Progenitor cell of endocrine pancreas (in vitro differentiated cells): ENCODE measurements around the gene AQP4. TPM values are rescaled to one million over a fixed set of nuclear protein-coding genes. Genes with fewer than 3 reads are reported as not detected.

Experiments
- DNase-seq: peaks from one replicate; pipeline ENCODE4 v3.0.0; 2021; ENCODE audit warnings: low spot score; ENCODE audit not compliant: unreplicated experiment
- H3K27ac Mint-ChIP-seq: 2 replicates; pipeline ENCODE4 v1.8.0; 2021; ENCODE audit warnings: mild to moderate bottlenecking, moderate library complexity, mixed read lengths
- H3K27me3 Mint-ChIP-seq: 2 replicates; pipeline ENCODE4 v1.8.0; 2021; ENCODE audit warnings: mixed read lengths
- H3K36me3 Mint-ChIP-seq: 2 replicates; pipeline ENCODE4 v1.8.0; 2022; ENCODE audit warnings: mixed read lengths; ENCODE audit not compliant: insufficient read depth
- H3K4me1 Mint-ChIP-seq: 2 replicates; pipeline ENCODE4 v1.8.0; 2021; ENCODE audit warnings: low read depth, mixed read lengths
- H3K4me3 Mint-ChIP-seq: 2 replicates; pipeline ENCODE4 v1.8.0; 2021; ENCODE audit warnings: low read depth, mild to moderate bottlenecking, moderate library complexity, mixed read lengths
- H3K9me3 Mint-ChIP-seq: 2 replicates; pipeline ENCODE4 v1.8.0; 2021; ENCODE audit warnings: low read depth, mixed read lengths
- CTCF ChIP-seq: fragments of 200-600 bp; sonication (generic); IDR thresholded peaks from one replicate; pipeline ENCODE4 v1.5.0; 2021; ENCODE audit warnings: antibody characterized with exemption, mild to moderate bottlenecking; ENCODE audit not compliant: unreplicated experiment
- total RNA-seq: library from RNA; stranded (reverse); gene quantifications from 2 replicates; pipeline ENCODE4 v1.2.1, GENCODE V29; 2021

The AQP4 gene
- total RNA-seq, 1 donor from 2014 or later, result 1.7 TPM

DNA sequence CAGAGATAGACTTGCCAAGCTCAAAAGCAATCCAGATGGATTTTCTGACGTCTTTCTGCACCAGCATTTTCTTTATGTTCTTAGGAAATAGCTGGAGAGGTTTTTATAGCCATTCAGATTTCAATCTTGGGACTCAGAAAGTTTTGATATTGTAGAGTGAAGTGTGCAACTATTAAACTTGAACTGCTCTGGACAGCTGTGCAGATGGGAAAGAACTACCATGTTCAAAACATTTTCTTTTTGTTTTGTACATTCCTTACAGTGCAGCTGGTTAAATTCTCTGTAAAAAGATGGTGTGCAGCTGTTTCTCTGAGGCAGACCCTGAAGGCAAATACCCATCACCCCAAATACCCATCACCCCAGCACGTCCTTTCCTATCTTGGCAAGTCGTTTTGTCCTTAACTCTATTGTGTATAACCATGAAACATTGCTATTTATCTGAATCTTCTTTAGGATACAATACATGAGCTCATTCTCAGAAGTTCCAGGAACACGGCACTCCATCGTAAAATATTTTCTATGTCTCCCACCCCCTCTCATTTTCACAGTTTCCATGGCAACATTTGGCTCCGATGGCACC lies 38.8 kb downstream of the AQP4 start:
- Mint-ChIP-seq H3K36me3 (no peaks in the 10 kb centered on the region), H3K4me3 (no peak overlapping the region), H3K27me3 (peaks cover 43% of the 10 kb centered on the region), H3K9me3 (no peaks in the 10 kb centered on the region), H3K27ac (no peak overlapping the region), H3K4me1 (peaks cover 4% of the 10 kb centered on the region)
- no peak for TF ChIP-seq CTCF
- no peak for DNase-seq

GRCh38 chr18:26821181-26821580 lies 44.3 kb downstream of the AQP4 start:
- Mint-ChIP-seq H3K4me3 (no peak overlapping the region), H3K27me3 (peaks cover 12% of the 10 kb centered on the region), H3K27ac (no peak overlapping the region), H3K9me3 (peaks cover 13% of the 10 kb centered on the region), H3K4me1 (no peaks in the 10 kb centered on the region), H3K36me3 (no peaks in the 10 kb centered on the region)
- no peak for TF ChIP-seq CTCF
- no peak for DNase-seq

DNA sequence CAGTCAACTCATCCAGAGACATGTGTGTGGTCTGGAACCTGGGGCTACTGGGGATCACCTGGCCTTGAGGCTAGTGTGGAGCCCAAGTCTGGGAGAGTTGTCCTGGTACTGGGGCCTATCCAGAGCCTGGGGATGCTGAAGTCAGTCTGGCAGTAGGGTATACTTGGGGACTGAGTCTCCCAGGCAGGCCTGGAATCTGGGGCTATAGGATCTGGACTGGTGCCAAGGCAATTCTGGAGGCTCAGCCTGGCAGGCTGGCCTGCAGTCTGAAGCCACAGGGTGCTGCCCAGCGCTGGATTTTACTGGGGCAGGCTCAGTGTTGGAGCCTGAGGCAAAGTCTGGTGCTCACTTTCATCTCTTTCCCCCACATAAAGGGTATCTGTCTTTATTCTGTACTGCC lies 46.5 kb downstream of the AQP4 start:
- no peak overlapping the region for H3K27ac Mint-ChIP-seq
- no peaks in the 10 kb centered on the region for H3K4me1 Mint-ChIP-seq
- H3K4me3 Mint-ChIP-seq, result no peak overlapping the region
- no peak for TF ChIP-seq CTCF
- no peaks in the 10 kb centered on the region for H3K27me3 Mint-ChIP-seq
- DNase-seq, result no peak
- peaks cover 13% of the 10 kb centered on the region for H3K9me3 Mint-ChIP-seq
- H3K36me3 Mint-ChIP-seq, result no peaks in the 10 kb centered on the region

GRCh38 chr18:26818461-26818860 lies 47.0 kb downstream of the AQP4 start:
- Mint-ChIP-seq H3K27ac (no peak overlapping the region), H3K4me1 (no peaks in the 10 kb centered on the region), H3K4me3 (no peak overlapping the region), H3K27me3 (no peaks in the 10 kb centered on the region), H3K9me3 (peaks cover 13% of the 10 kb centered on the region), H3K36me3 (no peaks in the 10 kb centered on the region)
- no peak for TF ChIP-seq CTCF
- DNase-seq, result no peak

GRCh38 chr18:26813043-26813442 lies 52.5 kb downstream of the AQP4 start:
- peak; percentile 54 for TF ChIP-seq CTCF
- H3K27me3 Mint-ChIP-seq, result peaks cover 5% of the 10 kb centered on the region
- DNase-seq, result no peak

More at GRCh38 chr18:26813043-26813442, 52.5 kb downstream of the AQP4 start:
- H3K4me3 Mint-ChIP-seq, result no peak overlapping the region
- H3K27ac Mint-ChIP-seq, result no peak overlapping the region
- H3K4me1 Mint-ChIP-seq, result peaks cover 8% of the 10 kb centered on the region
- H3K9me3 Mint-ChIP-seq, result peaks cover 7% of the 10 kb centered on the region
- no peaks in the 10 kb centered on the region for H3K36me3 Mint-ChIP-seq
